Hippocampal formation (tissue), 2 donors: ENCODE measurements around the gene TASP1.
"Not testable (repeated sequence)": the region's sequence is repeated elsewhere in the genome, so short reads cannot be mapped to it uniquely, and the experiment has no call there.

Experiments used
- DNase-seq, 2 donors: peaks; one replicate each; lab custom pipeline; 2025; lab: John Stamatoyannopoulos, UW

TASP1 gene

DNA sequence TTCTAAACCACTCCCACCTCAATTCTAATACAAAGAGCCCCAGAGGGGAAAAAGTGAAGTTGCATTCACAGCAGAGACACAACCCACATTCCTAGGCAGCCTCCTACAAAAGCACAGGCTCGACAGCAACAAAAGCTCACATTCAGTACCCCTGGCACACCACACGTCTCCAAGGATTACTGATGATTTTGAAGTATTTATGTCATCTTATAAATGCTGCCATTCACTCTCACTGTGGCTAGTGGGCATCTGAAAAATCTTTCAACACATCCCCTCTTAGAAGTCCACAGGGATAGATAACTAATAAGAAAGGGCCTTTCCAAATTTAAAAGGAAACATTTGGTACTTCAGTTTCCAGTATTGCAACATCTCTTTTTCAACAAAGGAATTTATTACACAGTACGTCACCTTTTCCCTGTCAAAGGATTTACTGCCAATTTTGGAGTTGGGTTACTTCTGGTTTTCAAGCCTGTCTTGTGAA, 146.7 kb downstream of the TASP1 start:
- peak in 1 of 2 donors; percentile 13 for DNase-seq

DNA sequence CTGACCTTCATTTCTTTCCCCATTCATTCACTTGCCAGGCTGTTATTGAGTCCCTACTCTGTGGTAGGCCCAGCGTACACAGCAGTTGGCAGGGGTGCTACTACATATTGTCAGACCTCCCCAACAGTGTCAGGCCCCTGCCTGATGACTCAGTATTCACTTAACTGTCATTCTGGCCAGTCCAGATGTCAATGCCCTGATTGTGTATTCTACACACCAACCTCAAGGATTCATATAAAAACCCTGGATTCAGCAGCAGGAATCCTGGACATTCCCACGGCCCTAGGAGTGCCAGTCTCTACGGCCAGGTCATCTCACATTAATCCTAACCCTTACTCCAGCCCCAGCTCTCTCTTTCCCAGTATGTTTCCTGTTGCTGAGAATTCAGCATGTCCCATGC, 151.5 kb downstream of the TASP1 start:
- no peak for DNase-seq

GRCh38 chr20:13486694-13487093, 152.0 kb downstream of the TASP1 start:
- DNase-seq = no peak

- DNase-seq = no peak
These were observed 153.2 kb downstream of the TASP1 start for GRCh38 chr20:13485576-13485975.

DNA sequence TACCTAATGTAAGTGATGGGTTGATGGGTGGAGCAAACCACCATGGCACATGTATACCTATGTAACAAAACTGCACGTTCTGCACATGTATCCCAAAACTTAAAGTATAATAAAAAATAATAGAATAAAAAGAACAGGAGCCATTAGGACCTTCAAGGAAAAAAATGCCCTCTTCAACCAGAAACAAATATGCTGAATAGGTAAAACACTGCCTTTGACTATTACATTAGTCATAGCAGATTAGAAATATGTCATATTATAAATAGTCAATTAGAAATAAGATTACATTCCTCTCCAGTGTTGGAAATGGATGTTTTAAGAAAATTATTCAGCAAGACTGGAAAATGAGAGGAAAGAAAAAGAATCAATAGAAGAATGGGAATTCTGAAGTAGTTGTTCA, 153.7 kb downstream of the TASP1 start:
- not testable (repeated sequence) for DNase-seq

GRCh38 chr20:13483472-13483871, 155.3 kb downstream of the TASP1 start:
- DNase-seq = not testable (repeated sequence)

DNA sequence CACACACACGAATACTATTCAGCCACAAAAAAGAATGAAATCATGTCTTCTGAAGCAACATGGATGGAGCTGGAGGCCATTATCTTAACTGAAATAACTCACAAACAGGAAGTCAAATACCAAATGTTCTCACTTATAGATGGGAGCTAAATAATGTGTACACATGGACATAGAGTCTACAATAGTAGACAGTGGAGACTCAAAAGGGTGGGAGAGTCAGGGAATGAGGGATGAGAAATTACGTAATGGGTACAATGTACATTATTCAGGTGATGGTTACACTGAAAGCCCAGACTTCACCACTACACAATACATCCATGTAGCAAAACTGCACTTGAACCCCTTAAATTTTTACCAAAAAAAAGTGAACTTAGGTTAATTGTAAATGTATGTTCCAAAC, 160.4 kb downstream of the TASP1 start:
- DNase-seq = no peak

DNA sequence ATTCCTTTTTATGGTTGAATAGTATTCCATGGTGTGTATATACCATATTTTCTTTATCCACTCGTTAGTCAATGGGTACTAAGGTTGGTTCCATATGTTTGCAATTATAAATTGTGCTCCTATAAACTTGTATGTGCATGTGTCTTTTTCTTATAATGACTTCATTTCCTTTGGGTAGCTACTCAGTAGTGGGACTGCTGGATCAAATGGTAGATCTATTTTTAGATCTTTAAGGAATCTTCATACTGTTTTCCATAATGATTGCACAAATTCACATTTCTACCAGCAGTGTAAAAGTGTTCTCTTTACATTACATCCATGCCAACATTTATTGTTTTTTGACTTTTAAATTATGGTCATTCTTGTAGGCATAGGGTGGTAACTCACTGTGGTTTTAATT, 164.3 kb downstream of the TASP1 start:
- DNase-seq = no peak

DNA sequence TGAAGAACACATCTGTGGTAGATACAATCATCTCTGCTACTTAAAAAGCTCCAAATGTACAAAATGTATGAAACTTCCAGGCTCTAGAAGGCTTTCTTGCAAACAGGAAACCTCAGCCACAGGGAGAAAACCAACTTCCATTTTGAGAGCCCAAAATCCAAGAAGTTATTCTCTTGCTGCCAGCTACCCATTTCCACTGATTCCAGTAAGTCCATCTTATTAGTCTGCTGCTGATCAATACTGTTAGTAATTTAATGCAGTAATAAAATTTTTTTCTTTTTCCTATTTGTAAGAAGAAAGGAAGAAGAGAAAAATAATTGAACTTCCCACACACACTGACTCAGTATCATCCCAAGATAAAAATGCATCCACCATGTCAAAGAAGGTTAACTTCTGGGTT, 169.5 kb downstream of the TASP1 start:
- no peak for DNase-seq

GRCh38 chr20:13468166-13468565, 170.6 kb downstream of the TASP1 start:
- DNase-seq = no peak

- no peak for DNase-seq
These were observed 174.0 kb downstream of the TASP1 start for GRCh38 chr20:13464702-13465101.

DNA sequence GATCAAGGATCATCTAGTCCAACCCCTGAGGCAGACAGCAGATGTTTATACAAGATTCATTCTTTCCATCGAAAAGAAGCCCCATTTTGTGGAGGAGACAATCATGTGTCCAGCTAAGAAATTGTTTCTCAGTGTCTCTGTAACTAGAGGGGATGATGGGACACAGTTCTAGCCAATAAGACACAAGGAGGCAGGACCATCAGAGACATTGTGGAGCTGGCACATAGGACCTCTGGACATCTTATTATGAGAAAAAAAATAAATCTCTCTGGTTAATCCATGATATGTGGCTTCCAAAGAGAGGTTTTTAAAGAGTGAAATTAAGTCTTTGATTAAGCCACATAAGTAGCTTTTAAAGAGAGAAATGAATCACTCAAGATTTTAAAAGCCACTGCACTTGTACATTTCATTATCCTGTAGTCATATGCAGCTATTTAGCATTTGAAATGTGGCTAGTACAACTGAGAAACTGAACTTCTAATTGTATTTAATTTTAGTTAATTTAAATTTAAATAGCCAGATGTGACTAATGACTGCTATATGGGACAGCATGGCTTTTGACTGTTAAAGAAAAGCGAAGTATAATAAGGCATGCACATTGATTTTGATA, 176.8 kb downstream of the TASP1 start:
- DNase-seq = no peak

DNA sequence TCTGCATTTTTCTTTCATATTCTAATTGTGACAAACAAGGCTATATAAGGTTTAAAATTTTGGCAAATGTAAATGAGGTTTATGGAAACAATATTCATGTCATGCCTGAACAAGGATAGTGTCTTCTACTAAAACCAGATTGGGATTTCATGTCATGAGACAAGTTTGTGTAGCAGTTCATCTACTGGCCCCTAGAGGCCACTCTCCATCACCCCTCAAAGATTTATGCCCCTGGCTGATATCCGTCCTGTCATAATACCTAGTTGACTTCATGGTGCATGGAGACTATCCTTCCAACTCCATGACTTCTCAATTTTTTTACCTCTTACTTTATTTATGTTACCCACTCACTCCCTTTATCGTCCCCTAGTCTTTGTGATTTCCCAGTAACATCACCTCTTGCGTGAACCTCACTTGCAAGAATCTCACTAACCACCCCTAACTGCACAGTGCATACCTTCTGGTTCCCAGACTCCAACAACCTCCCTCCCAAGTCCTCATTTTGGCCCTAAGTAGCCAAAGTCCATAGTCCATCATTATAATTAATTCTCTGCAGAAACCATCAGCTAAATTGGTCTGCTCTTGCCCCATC, 179.8 kb downstream of the TASP1 start:
- no peak for DNase-seq

- DNase-seq = no peak
These were observed 181.2 kb downstream of the TASP1 start for GRCh38 chr20:13457487-13457886.

DNA sequence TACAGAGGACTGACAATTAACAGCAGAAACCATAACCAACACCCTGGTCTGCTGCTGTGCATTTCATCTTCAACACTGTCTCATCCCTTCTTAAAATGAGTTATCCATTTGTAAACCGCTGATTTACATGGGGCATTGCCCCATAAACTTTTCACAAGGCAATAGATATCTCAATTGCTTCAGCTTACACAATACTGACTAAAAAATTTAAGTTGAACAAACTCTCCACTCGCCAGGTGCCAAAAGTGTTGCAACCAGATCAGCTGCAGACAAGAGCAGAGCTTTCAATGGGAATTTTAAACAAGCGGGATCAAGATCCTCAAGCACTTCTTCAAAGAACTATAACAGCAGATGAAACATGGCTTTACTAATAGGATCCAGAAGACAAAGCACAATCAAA, 183.0 kb downstream of the TASP1 start:
- no peak for DNase-seq

- DNase-seq = no peak
These were observed 185.4 kb downstream of the TASP1 start for GRCh38 chr20:13453367-13453766.

DNA sequence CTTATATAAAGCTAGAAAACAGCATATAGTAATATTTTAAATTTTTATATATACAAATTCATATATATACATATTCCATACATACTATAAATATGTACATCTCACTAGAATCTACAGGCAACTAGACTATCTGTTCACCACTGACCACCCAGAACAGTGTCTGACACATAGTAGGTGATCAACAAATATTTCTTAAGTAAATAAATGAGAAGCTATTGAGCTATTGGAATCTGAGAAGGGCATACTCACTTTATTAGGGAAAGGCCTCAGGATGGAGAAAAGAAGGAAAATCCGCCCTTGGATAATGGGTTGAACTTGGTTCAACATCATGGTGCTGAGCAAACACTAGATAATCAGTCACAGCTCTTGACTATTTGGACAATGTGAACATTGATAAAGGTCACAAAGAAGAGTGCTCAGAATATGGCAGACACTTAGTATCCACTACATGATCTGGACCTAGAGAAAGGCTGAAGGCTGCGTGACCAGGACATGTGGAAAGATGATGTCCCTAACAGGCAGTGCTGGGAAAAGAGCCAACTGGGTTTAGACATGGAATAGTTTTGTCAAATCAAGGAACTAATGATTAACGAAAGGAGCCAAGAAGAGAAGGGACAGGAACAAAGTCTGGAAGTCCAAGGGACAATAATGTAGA, 186.1 kb downstream of the TASP1 start:
- DNase-seq = no peak

DNA sequence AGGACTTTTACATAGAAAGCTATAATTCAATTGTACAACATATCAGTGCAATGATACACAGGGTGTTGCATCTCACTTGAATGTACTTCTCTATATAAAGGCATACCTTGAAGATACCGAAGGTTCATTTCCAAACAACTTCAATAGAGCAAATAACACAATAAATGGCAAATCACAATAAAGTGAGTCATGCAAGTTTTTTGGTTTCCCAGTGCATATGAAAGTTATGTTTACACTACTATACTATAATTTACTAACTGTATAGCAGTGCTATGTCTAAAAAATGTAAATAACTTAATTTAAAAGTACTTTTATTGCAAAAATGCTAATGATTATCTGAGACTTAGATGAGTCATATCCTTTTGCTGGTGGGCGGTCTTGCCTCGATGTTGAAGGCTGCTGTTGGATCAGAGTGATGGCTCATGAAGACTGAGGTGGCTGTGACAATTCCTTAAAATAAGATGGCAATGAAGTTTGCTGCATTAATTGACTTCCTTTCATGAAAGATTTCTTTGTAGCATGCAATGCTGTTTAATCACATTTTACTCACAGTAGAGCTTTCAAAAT, 188.8 kb downstream of the TASP1 start:
- DNase-seq = no peak

GRCh38 chr20:13447385-13448180, 191.1 kb downstream of the TASP1 start:
- DNase-seq = no peak

DNA sequence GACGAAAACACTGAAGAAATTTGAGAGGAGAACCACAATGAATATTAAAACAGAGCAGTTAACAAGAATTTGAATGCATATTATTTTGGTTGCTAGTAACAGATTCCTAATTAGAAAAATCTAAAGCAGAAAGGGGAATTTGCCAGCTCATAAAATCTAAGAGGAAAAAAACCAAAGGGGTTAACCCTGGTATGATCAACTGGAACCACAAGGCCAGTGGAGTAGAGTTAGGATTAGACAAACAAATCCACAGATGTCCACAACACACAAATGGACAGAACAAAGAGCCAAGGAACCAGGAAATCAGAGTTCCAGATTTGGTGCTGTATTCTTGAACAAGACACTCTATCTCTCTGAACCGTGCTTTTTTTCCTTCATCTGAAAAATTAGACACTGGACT, 195.0 kb downstream of the TASP1 start:
- DNase-seq = no peak

- no peak for DNase-seq
These were observed 195.7 kb downstream of the TASP1 start for GRCh38 chr20:13442986-13443385.

DNA sequence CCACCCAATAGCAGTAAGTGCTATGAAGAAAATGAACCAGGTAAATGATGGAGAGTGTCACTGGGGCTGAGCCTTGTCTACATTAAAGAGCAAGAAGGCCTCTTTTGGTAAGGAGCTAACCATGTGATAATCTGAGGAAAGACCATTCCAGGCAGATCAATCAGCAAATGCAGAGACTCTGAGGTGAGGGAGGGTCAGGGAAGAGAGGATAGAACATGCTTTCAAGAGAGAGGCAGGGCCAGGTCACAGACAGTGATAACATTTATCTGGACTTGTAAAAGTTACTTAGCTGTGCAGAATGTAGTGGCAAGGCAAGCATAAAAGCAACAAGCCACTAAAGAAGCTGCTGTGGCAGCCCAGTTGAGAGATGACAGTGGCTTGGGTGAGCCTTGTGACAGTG, 197.3 kb downstream of the TASP1 start:
- DNase-seq = no peak
